Measurements from ENCODE around the gene OR10J4.

DNA sequence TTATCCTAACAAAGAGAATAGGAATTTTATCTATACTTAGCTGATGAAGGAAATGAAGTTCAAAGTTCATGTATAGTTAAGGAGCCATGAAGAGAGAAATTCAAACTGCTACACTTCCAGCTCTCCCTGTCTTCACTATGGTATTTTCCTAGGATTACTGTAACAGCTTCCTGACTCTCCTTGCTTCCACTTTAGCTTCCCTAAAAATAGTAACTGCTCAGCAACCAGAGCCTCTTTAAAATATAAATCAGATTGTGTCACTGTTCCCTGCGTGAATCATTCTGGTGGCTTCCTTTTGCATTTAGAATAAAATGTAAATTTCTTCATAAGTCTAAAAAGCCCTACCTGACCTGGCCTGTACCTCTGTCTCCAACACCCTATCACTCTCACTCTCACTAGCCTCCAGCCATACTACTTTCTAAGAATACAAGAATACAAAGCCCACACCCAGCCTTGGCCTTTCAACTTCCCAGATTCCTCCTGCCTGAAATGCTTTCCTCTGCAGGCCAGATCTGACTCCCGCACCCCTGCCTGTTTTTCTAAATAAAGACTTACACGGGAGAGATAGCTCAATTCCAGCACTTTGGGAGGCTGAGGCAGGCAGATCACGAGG lies 38.0 kb downstream of the OR10J4 start:
- TF ChIP-seq CTCF (IDR thresholded peaks at IDR 0.05; ENCODE audit: low read depth, low read length, poor library complexity, severe bottlenecking) (no peak), EZH2phosphoT487 (IDR thresholded peaks at IDR 0.05; ENCODE audit: borderline replicate concordance, low read length) (no peak)

All from DOHH2 (cell line).